SKM-1 (cell line): ENCODE data around the gene PTN.
"Not testable (repeated sequence)": the region's sequence is repeated elsewhere in the genome, so short reads cannot be mapped to it uniquely, and the experiment has no call there.

Experiments
- DNase-seq: peaks from one replicate; lab custom pipeline; 2025; ENCODE audit not compliant: unreplicated experiment; lab: John Stamatoyannopoulos, UW

The PTN gene

GRCh38 chr7:137268001-137268865 is 75.3 kb downstream of the PTN start:
- DNase-seq, result not testable (repeated sequence)

DNA sequence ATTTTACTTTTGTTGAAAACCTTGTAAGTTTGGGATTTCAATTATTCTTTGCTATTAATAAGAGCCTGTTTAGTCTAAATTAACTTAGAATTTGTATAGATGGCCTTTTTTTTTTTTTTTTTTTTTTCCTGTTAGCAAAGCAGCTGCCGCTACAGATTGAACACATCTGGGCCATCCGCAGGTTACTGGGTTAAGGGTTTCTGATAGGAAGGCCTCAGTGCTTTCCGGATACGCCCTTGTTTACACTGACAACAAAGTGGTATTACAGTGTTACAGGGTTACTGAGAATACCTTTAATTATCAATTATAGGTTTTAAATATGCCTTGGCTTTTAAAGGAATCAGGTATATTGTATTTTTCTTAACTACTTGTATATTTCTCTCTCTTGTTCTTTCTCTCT is 76.8 kb downstream of the PTN start:
- DNase-seq, result no peak

GRCh38 chr7:137265480-137265879 is 78.1 kb downstream of the PTN start:
- DNase-seq, result not testable (repeated sequence)

DNA sequence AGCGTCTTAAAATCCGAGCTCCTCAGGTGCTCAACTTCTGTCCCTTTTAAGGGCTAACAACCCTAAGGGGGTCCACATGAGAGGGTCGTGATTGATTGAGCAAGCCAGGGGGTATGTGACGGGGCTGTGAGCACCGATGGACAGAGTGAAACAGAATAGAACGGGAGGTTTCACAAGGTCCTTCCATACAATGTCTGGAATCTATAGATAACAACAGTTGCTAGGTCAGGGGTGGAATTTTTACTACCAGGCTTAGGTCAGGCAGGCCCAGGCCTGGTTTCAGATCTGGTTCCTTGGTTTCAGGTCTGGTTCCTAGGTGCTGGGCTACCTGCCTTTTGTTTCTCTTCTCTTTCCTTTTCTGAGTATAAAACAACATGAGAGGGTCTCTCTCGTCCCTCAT is 80.9 kb downstream of the PTN start:
- DNase-seq, result no peak

- DNase-seq, result no peak
These were observed 85.0 kb downstream of the PTN start for GRCh38 chr7:137258552-137258951.

DNA sequence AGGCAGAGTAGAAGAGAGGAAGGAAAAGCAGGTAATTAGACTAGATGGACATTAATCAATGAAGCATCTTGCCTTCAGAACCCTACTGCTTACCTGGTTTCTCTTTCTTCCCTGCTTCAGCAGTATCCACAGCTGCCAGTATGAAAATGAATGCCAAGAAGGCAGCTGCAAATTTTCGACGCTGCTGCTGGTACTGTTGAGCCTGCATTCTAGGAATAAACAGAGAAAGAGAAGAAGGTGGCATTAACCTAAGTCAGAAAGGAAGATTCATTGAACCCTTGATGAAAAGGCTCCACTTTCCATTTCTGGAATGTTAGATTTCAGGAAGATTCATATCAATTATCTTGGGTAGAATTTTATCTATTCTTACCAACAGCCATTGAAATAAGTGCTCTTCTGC is 88.8 kb downstream of the PTN start:
- DNase-seq, result no peak

- no peak for DNase-seq
These were observed 97.6 kb downstream of the PTN start for GRCh38 chr7:137245890-137246289.

GRCh38 chr7:137245186-137245585 is 98.3 kb downstream of the PTN start:
- DNase-seq, result no peak

DNA sequence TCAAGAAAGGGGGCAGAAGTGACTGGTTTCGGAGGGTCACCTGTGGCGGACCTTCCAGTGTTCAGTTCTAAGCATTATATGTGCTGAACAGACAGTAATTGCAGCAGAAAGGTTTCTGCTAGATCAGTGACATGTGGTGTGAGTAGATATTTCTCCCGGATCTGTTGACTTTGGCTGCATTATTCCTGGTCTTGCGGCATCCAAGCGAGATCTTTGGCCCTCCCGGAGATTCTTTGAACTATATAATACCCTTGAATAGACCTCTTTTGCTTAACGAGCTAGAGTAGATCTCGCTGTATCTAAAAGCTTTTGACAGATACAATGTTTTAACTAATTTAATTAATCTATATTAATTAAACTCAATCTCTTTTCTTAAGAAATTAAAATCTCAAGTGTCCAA is 99.8 kb downstream of the PTN start:
- DNase-seq, result no peak

GRCh38 chr7:137242616-137243015 is 100.9 kb downstream of the PTN start:
- no peak for DNase-seq

GRCh38 chr7:137241655-137242360 is 101.7 kb downstream of the PTN start:
- DNase-seq, result no peak

- DNase-seq, result not testable (repeated sequence)
These were observed 104.3 kb downstream of the PTN start for GRCh38 chr7:137239186-137239585.

DNA sequence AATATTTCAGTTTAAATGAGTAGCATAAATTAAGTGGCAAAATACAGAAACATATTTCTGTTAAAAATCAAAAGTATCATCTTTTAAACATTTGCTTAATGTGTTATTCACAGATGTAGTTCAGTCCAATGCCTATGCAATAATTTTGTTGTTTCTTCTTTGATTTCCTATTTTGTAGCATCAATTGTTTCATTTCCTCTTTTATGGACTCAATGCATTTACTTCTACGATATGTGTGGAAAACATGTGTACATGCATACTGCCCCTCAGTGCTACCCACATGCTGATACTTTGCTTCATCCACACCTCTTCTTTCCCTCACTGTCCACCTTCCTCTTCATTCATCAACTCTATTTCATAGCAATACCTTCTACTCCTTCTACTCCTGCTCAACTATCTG is 108.1 kb downstream of the PTN start:
- no peak for DNase-seq

GRCh38 chr7:137231167-137231566 is 112.4 kb downstream of the PTN start:
- no peak for DNase-seq

- DNase-seq, result no peak
These were observed 122.1 kb downstream of the PTN start for GRCh38 chr7:137221467-137221866.

GRCh38 chr7:137213744-137214143 is 129.8 kb downstream of the PTN start:
- no peak for DNase-seq

GRCh38 chr7:137209151-137209817 is 134.2 kb downstream of the PTN start:
- no peak for DNase-seq

GRCh38 chr7:137206770-137207169 is 136.8 kb downstream of the PTN start:
- no peak for DNase-seq

DNA sequence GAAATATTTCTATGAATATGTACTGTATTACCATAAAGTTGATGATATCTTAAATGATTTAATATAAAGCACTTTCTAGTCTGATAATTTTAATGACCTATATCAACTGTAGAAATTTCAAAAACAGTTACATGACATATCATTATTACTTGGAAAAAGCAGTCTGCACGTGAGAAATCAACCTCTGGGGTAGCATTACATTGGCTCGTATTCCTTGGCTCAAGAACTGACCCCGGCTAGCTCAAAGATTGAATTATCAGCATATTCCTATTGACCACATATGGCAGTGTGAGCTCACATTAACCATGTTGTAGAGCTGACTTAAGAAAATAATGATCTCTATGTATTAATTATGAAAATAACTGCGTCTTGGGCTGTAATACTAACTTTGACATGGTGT is 139.3 kb downstream of the PTN start:
- DNase-seq, result no peak

DNA sequence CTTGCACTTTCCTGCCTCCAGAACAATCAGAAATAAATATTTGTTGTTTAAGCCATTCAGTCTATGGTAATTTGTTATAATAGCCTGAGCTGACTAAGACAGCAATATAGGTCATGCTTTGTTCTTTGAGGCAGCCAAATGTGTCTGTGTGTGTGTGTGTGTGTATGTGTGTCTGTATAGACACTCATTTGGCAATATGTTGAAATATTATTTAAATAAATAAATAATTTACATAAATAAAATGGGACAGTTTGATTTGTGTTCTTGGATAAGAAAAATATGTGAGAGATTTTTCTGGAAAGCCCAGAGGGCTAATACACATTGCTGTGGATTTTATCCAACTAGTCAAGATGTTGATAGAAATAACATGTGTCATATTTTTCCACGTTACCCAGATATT is 140.2 kb downstream of the PTN start:
- DNase-seq, result no peak

GRCh38 chr7:137196648-137197047 is 146.9 kb downstream of the PTN start:
- no peak for DNase-seq

DNA sequence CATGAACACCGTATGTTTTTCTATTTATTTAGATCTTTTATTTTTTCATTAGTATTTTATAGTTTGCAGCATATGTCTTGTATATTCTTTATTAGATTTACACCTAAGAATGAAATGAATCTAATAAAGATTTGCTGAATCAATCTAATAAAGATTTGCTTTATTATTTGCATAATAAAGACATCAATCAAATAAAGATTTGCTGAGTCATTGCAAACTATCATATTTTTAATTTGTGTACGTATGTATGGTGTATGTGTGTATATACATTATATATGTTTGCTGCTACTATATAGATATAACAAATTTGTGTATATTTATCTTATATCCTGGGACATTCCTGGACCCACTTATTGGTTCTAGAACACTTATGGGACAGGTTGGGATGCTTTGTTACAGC is 147.5 kb downstream of the PTN start:
- no peak for DNase-seq
